Keratinocyte (primary cell): ENCODE results near the gene A3GALT2. TPM values are rescaled to one million over a fixed set of nuclear protein-coding genes. Genes with fewer than 3 reads are reported as not detected.

ENCODE experiments used
- DNase-seq: peaks from one replicate; pipeline ENCODE4 v3.0.0-alpha.2; 2011; ENCODE audit warnings: low read depth, missing footprints, low spot score
- FAIRE-seq: peaks from 2 replicates; lab custom pipeline; 2011; peaks lifted over from hg19 to GRCh38; lab: Jason Lieb, UNC
- H2AFZ ChIP-seq: 2 replicates; pipeline ENCODE4 v1.6.0; 2012; ENCODE audit warnings: low read length, control low read depth, inconsistent platforms; ENCODE audit not compliant: control insufficient read depth
- H3K27ac ChIP-seq: 2 replicates; pipeline ENCODE4 v1.5.1; 2011; ENCODE audit warnings: low read length; ENCODE audit not compliant: control insufficient read depth, insufficient read depth
- H3K27me3 ChIP-seq: 3 replicates; pipeline ENCODE4 v1.6.0; 2011; ENCODE audit warnings: low read length; ENCODE audit not compliant: control insufficient read depth, insufficient read depth; ENCODE audit errors: extremely low read depth
- H3K36me3 ChIP-seq, 2 experiments: 2 replicates in 1 of 2; 3 replicates in 1 of 2; pipeline ENCODE4 v1.5.1; 2011; ENCODE audit warnings: low read length in 2 of 2, mild to moderate bottlenecking in 1 of 2; ENCODE audit not compliant: control insufficient read depth in 2 of 2, insufficient read depth in 2 of 2; ENCODE audit errors: extremely low read depth in 1 of 2
- H3K4me1 ChIP-seq: 3 replicates; pipeline ENCODE4 v1.5.1; 2011; ENCODE audit warnings: low read length; ENCODE audit not compliant: control insufficient read depth, insufficient read depth; ENCODE audit errors: extremely low read depth
- H3K4me2 ChIP-seq: 3 replicates; pipeline ENCODE4 v1.6.0; 2011; ENCODE audit warnings: low read depth, low read length; ENCODE audit not compliant: control insufficient read depth, insufficient read depth; ENCODE audit errors: extremely low read depth
- H3K4me3 ChIP-seq, 3 experiments: fragments of 200-600 bp in 1 of 3; sonication (generic) in 1 of 3; 2 replicates in 2 of 3; 3 replicates in 1 of 3; pipeline ENCODE4 v1.5.1; 2011 to 2016; ENCODE audit warnings: low read length in 3 of 3, mild to moderate bottlenecking in 3 of 3, control low read depth in 2 of 3, inconsistent platforms in 1 of 3, low read depth in 1 of 3, mixed read lengths in 1 of 3, mixed run types in 1 of 3, moderate library complexity in 1 of 3; ENCODE audit not compliant: control insufficient read depth in 2 of 3, insufficient read depth in 2 of 3; ENCODE audit errors: extremely low read depth in 1 of 3
- H3K79me2 ChIP-seq: 2 replicates; pipeline ENCODE4 v1.6.0; 2012; ENCODE audit warnings: low read length; ENCODE audit not compliant: control insufficient read depth, insufficient read depth
- H3K9ac ChIP-seq: 3 replicates; pipeline ENCODE4 v1.6.0; 2011; ENCODE audit warnings: low read length; ENCODE audit not compliant: control insufficient read depth, insufficient read depth; ENCODE audit errors: extremely low read depth
- H3K9me1 ChIP-seq: 3 replicates; pipeline ENCODE4 v1.6.0; 2011; ENCODE audit warnings: low read length; ENCODE audit not compliant: control insufficient read depth, insufficient read depth; ENCODE audit errors: extremely low read depth
- H3K9me3 ChIP-seq: 2 replicates; pipeline ENCODE4 v1.5.1; 2012; ENCODE audit warnings: low read depth, low read length; ENCODE audit not compliant: control insufficient read depth
- H4K20me1 ChIP-seq: 3 replicates; pipeline ENCODE4 v1.6.0; 2011; ENCODE audit warnings: low read length; ENCODE audit not compliant: control insufficient read depth, insufficient read depth; ENCODE audit errors: extremely low read depth
- EZH2 ChIP-seq: IDR thresholded peaks from one replicate; pipeline ENCODE4 v1.6.1; 2012; ENCODE audit warnings: inconsistent platforms, mild to moderate bottlenecking, low read length, moderate library complexity
- dilution Hi-C: fragments of 300-500 bp; cut with MboI; formaldehyde crosslinking; loops from one replicate; pipeline ENCODE4 v1.7.0; 2020; ENCODE audit warnings: low sequenced_read_pairs; ENCODE audit not compliant: extremely low pct_ligation_motif_present
- polyA plus RNA-seq, 5 experiments: library from polyadenylated mRNA; depleted of rRNA in 3 of 5; stranded (reverse) in 3 of 5; stranded (forward) in 1 of 5; unstranded in 1 of 5; fragments of >200 nt; gene quantifications; 1 replicate in 1 of 5; 2 replicates in 3 of 5; 3 replicates in 1 of 5; pipeline versions ENCODE4 v1.2.1 to v1.2.3, GENCODE V29; 2011 to 2012; ENCODE audit warnings: missing spikeins in 2 of 5, low read depth in 1 of 5, low replicate concordance in 1 of 5
- TF ChIP-seq, protein P1 (sequence below), 3 experiments: IDR thresholded peaks in 1 of 3; conservative IDR thresholded peaks in 1 of 3; optimal IDR thresholded peaks in 1 of 3; 2 replicates in 2 of 3; 3 replicates in 1 of 3; pipeline versions ENCODE3 to v1.5.1; 2011; ENCODE audit warnings: low read length in 3 of 3, mild to moderate bottlenecking in 3 of 3, moderate library complexity in 2 of 3, control low read depth in 1 of 3, inconsistent platforms in 1 of 3; ENCODE audit not compliant: insufficient read depth in 2 of 3; ENCODE audit errors: extremely low read depth in 1 of 3

The A3GALT2 gene
- polyA plus RNA-seq, 1 donor (not counting 4 experiments of a cell fraction or from before 2014, with no cell fraction given): not detected

DNA sequence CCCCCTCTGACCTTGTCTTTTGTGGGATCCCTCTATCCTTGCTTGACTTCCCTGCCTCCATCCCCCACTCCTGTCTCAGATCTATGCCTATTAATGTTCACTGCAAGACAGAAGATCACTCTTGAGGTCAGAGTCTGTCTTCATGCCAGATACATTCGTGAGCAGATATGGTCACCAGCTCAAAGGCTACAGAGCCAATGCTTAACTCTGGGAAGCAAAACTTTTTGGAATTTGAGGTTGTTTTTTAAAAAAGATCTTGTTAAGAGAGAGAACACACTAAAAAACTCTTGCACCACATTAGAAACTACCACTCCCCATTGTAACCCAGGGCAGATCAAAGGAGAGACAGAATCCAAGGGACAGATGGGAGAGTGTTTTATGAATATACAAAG is 17.1 kb upstream of the A3GALT2 start:
- H3K9me1 ChIP-seq: peaks cover 10% of the 10 kb centered on the region
- no peak overlapping the region for H3K4me3 ChIP-seq
- H2AFZ ChIP-seq: no peak overlapping the region
- DNase-seq: no peak
- TF ChIP-seq, protein P1, sequence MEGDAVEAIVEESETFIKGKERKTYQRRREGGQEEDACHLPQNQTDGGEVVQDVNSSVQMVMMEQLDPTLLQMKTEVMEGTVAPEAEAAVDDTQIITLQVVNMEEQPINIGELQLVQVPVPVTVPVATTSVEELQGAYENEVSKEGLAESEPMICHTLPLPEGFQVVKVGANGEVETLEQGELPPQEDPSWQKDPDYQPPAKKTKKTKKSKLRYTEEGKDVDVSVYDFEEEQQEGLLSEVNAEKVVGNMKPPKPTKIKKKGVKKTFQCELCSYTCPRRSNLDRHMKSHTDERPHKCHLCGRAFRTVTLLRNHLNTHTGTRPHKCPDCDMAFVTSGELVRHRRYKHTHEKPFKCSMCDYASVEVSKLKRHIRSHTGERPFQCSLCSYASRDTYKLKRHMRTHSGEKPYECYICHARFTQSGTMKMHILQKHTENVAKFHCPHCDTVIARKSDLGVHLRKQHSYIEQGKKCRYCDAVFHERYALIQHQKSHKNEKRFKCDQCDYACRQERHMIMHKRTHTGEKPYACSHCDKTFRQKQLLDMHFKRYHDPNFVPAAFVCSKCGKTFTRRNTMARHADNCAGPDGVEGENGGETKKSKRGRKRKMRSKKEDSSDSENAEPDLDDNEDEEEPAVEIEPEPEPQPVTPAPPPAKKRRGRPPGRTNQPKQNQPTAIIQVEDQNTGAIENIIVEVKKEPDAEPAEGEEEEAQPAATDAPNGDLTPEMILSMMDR (optimal IDR thresholded peaks at IDR 0.05 in 1 of 3, IDR thresholded peaks at IDR 0.05 in 1 of 3, conservative IDR thresholded peaks at IDR 0.05 in 1 of 3; ENCODE audit: extremely low read depth in 1 of 3, insufficient read depth in 2 of 3, low read length in 3 of 3): no peak
- no peak for TF ChIP-seq EZH2
- no peak overlapping the region for H3K4me2 ChIP-seq
- H3K27ac ChIP-seq: no peak overlapping the region
- H3K36me3 ChIP-seq: peaks cover 22 to 35% of the 10 kb centered on the region in 2 experiments
- peaks cover 75% of the 10 kb centered on the region for H4K20me1 ChIP-seq
- peaks cover 98% of the 10 kb centered on the region for H3K79me2 ChIP-seq
- FAIRE-seq: no peak
- no peaks in the 10 kb centered on the region for H3K9me3 ChIP-seq
- H3K4me1 ChIP-seq: peaks cover 59% of the 10 kb centered on the region
- no peak overlapping the region for H3K9ac ChIP-seq
- H3K27me3 ChIP-seq: no peaks in the 10 kb centered on the region
- dilution Hi-C loops: no loop called here

DNA sequence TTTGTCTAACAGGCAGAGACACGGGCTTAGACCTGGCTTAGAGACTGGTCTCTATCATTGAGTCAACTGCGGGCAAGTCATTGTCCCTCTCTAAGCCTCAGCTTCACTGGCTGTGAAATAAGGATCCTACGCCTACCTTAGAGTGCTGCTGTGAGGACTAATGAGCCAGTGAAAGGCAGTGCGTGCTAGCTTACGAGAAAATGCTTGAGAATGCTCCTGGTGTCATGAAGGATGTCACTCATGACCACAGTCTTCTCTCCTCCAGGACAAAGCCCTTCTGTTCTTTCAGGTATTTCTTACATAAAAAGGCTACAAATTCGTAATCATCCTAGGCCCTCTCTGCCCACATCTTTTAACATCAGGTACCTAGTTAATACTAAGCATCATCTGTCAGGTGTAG is 16.5 kb upstream of the A3GALT2 start:
- Histone ChIP-seq H4K20me1 (peaks cover 74% of the 10 kb centered on the region), H3K36me3 (peaks cover 26 to 41% of the 10 kb centered on the region in 2 experiments)

More for the DNA sequence above, 16.5 kb upstream of the A3GALT2 start:
- Histone ChIP-seq H3K4me2 (no peak overlapping the region), H3K27ac (no peak overlapping the region), H3K9ac (no peak overlapping the region), H3K27me3 (no peaks in the 10 kb centered on the region), H3K4me1 (peaks cover 59% of the 10 kb centered on the region), H3K79me2 (peaks cover 98% of the 10 kb centered on the region), H3K9me1 (peaks cover 10% of the 10 kb centered on the region), H3K4me3 (no peak overlapping the region), H2AFZ (no peak overlapping the region), H3K9me3 (no peaks in the 10 kb centered on the region)
- TF ChIP-seq, protein P1 (optimal IDR thresholded peaks at IDR 0.05 in 1 of 3, IDR thresholded peaks at IDR 0.05 in 1 of 3, conservative IDR thresholded peaks at IDR 0.05 in 1 of 3; ENCODE audit: extremely low read depth in 1 of 3, insufficient read depth in 2 of 3, low read length in 3 of 3): no peak
- TF ChIP-seq EZH2: no peak
- DNase-seq (no peak), FAIRE-seq (no peak)
- dilution Hi-C loops: no loop called here
